Dermis microvascular lymphatic vessel endothelial cell (primary cell): ENCODE results near the gene MRPS33. TPM values are rescaled to one million over a fixed set of nuclear protein-coding genes. Genes with fewer than 3 reads are reported as not detected.
"Not testable (repeated sequence)": the region's sequence is repeated elsewhere in the genome, so short reads cannot be mapped to it uniquely, and the experiment has no call there.

Source experiments
- DNase-seq, 2 donors: peaks; one replicate each; pipeline versions ENCODE4 v3.0.0 to v3.0.0-alpha.2; 2010; ENCODE audit warnings: low read depth in 2 of 2
- total RNA-seq: library from RNA; depleted of rRNA; stranded (reverse); fragments of >200 nt; gene quantifications from 2 replicates; pipeline ENCODE4 v1.2.1, GENCODE V29; 2014

The MRPS33 gene
- total RNA-seq, 1 donor from 2014 or later = 20.4 TPM

DNA sequence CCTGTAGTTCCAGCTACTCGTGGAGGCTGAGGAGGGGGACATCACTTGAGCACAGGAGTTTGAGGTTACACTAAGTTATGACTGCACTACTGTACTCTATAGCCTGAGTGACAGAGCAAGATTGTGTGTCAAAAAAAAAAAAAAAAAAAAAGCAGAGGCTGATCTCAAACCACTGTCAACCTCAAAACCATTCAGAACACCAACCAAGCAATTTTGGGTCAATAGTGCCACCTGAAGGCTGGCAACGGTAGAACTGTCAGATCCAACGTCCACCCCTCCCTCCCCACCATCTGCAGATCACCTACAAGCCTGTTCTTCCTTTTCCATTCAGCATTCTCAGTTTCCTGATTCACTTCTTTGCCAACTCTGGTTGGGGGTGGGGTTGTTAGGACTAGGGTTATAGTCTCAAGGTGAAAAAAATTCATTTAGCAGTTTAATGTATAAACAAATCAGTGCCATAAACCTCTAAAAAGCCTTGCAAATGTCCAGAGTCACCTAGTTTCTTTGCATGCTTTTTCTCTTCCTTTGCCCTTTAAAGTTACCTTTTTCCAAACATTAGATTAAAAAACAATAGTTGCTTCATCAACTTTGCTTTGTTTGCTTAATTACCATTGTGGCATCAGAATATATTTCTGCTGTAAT is 2.6 kb downstream of the MRPS33 start:
- DNase-seq = peak; percentile 71 to 74

DNA sequence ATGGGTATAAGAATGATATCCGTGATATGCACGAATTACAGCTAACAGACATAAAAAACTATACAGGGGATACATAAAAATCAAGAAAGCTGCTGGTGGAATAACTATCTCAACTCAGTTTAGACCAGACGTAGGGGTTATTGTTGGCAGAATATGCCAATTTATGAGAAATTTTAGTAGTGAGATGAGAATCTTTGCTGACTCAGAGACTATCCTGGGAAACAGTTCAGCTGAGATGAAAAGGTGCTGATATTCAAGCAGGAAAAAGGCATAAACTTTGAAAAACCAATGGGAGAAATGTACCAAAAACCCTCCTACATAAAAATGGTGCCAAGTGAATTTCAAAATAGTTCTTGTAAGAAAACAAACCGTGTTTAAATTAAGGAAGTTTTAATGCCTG is 3.3 kb downstream of the MRPS33 start:
- no peak for DNase-seq

DNA sequence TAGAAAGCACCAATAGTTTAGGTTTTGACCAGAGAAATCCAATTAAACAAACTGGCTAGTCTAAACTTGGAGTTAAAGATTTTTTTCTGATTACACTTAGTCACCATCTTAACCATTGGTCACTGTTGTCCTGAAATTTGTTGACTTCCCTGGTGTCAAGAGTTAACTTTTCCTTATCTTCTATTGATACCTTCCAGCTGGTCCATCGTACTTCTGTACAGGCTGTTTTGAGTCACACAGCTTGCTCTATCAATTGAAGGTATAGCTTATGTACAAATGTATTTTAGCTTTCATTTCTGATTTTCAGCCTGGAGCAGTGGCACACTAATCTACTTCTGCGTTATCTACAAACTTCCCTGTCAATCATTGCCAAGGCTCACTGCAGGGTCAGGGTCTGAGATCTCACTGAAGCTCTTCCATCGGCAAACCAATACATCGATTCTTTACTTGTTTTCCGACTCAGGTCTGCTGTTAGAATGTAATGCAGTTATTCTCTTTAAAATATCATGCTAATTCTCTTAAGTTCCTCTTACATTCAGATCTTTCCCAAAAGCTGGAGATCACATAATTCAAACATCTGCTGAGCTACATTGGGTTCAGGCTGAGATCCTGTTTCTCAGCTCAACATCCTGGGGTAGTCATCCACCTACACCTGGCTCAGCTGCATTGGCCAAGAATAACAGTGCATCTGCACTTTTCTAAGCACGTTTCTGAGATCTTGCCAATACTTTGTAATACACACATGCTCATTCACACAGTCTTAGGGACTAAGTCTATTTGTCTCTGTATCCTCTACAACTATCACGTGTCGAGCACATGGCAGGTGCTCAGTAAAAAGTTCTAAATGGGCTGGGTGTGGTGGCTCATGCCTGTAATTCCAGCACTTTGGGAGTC is 11.3 kb downstream of the MRPS33 start:
- no peak for DNase-seq

GRCh38 chr7:141001546-141001945 is 13.2 kb downstream of the MRPS33 start:
- no peak for DNase-seq

DNA sequence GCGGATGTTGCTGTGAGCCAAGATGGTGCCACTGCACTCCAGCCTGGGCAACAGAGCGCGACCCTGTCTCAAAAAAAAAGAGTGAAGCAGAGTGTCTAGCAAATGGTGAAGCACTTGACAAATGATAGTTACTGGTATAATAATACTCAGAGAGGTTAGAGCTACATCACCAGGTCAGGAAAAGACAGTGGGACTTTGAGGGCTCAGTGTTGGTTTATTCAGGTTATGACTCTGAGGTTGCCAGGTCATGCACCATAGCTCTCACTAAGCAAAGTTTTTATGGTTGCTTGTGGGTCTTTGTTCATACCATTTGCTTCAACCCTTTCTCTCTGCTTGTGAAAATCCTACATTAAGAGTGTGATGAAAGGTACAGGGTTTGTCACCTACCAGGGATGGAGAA is 13.6 kb downstream of the MRPS33 start:
- no peak for DNase-seq

DNA sequence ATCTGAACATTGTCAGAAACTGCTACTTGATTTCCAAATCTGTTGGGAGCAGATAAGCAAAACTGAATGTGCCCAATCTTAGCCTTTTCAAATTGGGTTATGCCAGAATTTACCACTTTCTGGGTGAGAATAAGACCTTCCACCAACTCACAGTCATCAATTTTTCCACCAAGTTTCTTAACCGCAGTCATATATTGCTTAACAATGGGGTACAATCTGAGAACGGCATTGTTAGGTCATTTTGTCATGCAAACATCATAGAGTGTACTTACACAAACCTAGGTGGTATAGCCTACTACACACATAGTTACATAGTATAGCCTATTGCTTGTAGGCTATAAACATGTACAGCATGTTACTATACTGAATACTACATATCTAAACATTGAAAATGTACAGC is 16.0 kb downstream of the MRPS33 start:
- DNase-seq = no peak

DNA sequence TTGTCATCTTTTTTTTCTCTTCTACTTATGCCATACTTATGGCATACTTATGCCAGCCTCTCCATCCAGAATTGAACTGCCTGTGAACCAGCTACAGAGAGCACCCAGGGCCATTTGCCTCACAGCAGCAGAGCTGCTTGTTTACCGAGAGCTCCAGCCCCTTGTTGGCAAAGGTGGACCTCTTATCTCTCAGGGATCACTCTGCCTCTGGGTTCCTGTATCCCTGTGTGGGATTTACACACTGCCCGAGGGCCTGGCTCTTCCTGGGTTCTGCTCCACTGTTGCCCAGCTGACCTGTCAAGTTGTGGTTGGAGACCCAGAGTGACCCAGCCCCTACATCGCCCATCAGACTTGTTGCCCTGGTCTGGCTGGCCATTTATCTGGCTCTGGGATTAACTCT is 22.3 kb downstream of the MRPS33 start:
- DNase-seq = no peak

DNA sequence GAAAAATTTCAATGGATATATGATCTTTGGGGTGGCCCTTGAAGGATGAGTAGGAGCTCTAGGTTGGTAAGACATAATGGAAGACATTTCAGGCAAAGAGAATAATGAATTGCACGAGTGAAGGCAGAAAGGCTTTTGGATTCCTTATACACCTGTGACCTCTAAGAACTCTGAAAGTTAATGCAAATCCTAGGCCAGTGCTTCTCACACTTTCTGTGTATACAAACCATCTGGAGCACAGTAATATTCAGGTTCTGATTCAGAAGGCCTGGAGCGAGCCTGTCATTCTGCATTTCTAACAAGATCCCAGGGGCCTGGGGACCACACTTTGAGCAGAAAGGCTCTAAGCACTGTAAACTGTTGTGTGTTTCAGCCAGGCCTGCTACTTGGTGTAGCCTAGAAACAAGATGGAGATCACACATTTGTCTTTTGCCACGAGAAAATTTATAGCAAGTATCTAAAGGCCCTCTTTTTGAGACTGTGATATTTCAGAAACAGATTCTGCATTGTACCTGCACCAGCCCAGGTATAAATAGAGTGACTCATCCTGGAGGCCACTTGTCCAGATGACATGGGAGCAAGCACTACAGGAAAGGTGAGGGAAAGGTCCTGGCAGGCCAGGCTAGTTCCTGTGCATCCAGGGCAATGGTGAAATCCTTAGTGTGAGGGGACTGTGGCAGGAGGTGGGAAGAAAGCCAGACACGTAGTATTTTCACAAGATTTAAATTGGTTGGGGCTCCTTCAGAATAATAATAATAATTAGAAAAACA is 24.4 kb downstream of the MRPS33 start:
- no peak for DNase-seq

DNA sequence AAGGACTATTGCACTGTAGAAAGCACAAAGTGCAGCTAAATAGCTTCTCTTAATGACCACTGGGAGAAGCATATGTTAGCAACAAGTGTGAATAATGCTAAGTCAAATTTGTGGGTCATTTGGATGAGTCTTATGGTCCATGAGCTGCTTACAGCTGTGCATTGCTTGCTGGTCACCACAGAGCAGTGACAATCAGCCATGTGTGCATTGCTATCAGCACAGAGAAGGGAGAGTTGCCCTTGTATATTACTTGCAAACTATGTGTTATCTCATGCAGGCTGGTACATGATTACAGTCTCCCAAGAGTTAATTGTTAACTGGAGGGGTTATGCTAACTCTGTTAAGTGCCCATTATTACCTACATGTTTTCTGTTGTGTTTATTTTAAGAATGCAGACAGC is 25.7 kb downstream of the MRPS33 start:
- no peak for DNase-seq

DNA sequence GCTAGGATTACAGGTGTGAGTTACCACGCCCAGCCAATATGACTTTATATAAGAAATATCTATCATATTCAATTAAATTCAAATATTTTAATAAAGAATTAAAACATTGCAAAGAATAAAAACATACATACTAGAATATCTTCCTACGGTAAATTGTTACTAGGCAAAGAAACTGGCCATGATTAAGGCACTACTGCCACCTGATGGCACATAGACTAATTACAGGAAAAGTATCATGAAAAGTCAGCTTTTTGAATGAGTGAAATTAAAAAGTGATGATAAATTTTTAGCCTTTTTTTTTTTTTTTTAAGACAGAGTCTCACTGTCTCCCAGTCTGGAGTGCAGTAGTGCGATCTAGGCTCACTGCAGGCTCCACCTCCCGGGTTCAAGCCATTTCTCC is 30.9 kb downstream of the MRPS33 start:
- no peak for DNase-seq

DNA sequence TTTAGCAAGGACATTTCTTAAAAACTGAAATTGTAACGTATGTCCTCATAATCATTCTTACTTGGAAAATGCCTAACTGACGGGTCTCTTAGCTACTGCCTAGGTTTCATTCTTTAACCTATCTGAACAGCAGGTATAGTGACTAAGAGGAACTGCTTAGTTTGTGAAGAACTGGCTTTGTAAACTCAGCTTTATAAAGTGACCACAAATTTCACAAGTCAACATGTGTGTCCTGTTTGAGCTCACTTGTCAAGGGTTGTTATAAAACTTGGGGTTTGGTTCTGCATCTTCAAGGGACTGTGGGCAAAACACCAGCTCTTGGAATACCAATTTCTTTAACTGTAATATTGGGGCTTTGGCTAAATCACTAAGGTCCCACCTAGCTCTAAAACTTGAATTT is 32.2 kb downstream of the MRPS33 start:
- DNase-seq = no peak

- DNase-seq = no peak
Measured at GRCh38 chr7:140981951-140982350, 32.8 kb downstream of the MRPS33 start.

- no peak for DNase-seq
Measured at GRCh38 chr7:140977741-140978140, 37.0 kb downstream of the MRPS33 start.

DNA sequence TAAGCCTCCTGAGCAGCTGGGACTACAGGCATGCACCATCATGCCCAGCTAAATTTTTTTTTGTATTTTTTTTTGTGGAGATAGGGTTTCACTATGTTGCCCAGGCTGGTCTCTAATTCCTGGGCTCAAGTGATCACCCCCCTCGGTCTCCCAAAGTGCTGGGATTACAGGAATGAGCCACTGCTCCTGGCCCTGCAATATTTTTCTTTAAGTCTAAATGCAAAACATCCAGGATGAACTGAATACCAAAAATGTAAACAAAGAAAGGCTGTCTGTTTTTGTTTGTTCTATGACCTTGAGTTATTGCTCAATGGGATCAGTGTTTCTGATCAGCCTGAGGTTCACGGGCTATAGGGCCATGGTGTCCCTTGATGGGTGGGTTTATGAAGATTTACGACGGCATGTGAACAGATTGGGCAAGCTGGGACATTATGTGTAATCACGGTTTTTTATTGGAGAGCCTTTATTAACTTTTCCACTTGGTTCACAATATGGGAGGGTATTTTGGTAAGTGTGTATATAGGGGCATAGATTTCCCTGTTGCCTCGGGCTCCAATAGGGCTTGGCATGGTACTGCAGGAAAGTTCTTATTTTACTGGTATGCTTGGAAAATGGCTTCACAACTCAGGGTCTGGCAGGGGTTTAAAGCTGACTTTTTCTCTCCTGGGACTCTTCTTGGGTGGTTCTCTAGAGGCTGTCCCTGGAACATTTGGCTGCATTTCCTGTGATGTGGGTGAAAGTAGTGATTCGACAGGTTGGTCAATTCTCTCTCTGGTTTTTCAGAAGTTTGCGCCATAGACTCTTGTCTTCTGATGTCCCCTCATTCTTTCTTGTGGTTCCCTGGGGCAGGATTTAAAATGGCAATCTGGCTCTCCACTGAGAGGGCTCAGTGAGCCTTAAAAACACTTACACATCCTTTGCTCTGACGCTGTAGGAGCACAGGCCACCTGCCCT is 41.6 kb downstream of the MRPS33 start:
- no peak for DNase-seq

GRCh38 chr7:140972344-140972743 is 42.4 kb downstream of the MRPS33 start:
- DNase-seq = no peak

- no peak for DNase-seq
Measured at GRCh38 chr7:140967438-140967837, 47.3 kb downstream of the MRPS33 start.

DNA sequence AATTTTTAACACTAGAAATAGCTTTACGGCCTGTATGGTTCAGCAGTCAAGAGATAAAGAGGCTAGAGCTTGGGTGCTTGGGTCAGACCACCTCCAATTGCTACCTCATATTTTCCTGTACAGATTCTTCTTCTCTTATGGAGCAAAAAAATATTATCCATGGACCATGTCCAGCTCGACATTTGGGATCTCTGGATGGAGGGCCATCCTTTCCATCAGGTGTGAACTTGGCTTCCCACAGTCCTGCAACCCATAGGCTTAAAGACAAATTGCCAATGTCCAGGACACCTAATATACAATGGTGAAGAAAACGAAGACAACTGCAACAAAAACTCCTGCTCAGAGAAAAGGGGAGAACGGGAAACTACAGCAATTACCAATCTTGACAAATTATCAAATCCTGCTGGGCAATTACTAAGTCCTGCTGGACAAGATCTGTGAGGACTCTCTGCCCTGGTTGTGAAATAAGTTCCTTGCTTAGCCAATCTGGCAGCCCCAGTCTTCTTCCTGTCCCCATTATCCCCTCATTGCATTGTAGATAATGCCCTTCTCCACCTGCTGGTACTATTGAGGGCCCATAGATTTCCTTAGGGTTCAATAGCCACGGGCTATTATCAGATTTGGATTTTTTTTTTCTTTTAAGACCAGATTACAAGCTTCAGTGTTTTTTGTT is 48.1 kb downstream of the MRPS33 start:
- DNase-seq = no peak

DNA sequence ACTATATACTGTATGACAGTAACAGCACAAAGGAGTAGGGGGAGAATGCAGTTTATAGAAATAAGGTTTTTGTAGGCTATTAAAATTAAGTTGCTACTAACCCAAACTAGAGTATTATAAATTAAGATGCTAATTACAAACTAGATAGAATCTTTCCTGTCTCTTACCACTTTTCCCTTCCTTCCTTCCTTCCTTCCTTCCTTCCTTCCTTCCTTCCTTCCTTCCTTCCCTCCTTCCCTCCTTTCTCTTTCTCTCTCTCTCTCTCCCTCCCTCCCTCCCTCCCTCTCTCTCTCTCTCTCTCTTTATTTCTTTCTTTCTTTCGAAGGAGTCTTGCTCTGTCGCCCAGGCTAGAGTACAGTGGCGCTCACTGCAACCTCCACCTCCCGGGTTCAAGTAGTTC is 53.6 kb downstream of the MRPS33 start:
- DNase-seq = no peak

- not testable (repeated sequence) for DNase-seq
Measured at GRCh38 chr7:140956997-140957396, 57.8 kb downstream of the MRPS33 start.
